GM18951 (cell line): ENCODE results near the gene ZNRF3.

Experiments
- POLR2A ChIP-seq: IDR thresholded peaks from 4 replicates; pipeline ENCODE4 v1.6.1; 2011; ENCODE audit warnings: mild to moderate bottlenecking; ENCODE audit not compliant: insufficient read length, insufficient read depth; ENCODE audit errors: extremely low read depth
- in situ Hi-C: fragments of 300-500 bp; cut with MboI; formaldehyde crosslinking; loops from one replicate; pipeline ENCODE4 v1.12.0; 2022; ENCODE audit warnings: low sequenced_read_pairs, mixed read lengths, inconsistent platforms; ENCODE audit not compliant: unreplicated experiment

ZNRF3 gene

GRCh38 chr22:28951530-28951929, 68.2 kb downstream of the ZNRF3 start:
- TF ChIP-seq POLR2A: no peak
- in situ Hi-C loops: no loop called here

- no peak for TF ChIP-seq POLR2A
- in situ Hi-C loops: no loop called here
These were observed 68.7 kb downstream of the ZNRF3 start for GRCh38 chr22:28951969-28952521.

- TF ChIP-seq POLR2A: no peak
- in situ Hi-C loops: no loop called here
These were observed 69.5 kb downstream of the ZNRF3 start for GRCh38 chr22:28952857-28953256.

GRCh38 chr22:28953403-28953802, 70.0 kb downstream of the ZNRF3 start:
- in situ Hi-C loops: no loop called here
- TF ChIP-seq POLR2A: no peak

GRCh38 chr22:28953976-28954880, 70.9 kb downstream of the ZNRF3 start:
- in situ Hi-C loops: no loop called here
- no peak for TF ChIP-seq POLR2A

- in situ Hi-C loops: no loop called here
- no peak for TF ChIP-seq POLR2A
These were observed 72.4 kb downstream of the ZNRF3 start for GRCh38 chr22:28955817-28956216.

GRCh38 chr22:28956506-28956905, 73.1 kb downstream of the ZNRF3 start:
- no peak for TF ChIP-seq POLR2A
- in situ Hi-C loops: no loop called here

GRCh38 chr22:28958611-28959010, 75.2 kb downstream of the ZNRF3 start:
- TF ChIP-seq POLR2A: no peak
- in situ Hi-C loops: no loop called here

- in situ Hi-C loops: no loop called here
- no peak for TF ChIP-seq POLR2A
These were observed 78.7 kb downstream of the ZNRF3 start for GRCh38 chr22:28962042-28962554.

- TF ChIP-seq POLR2A: no peak
- in situ Hi-C loops: no loop called here
These were observed 80.0 kb downstream of the ZNRF3 start for GRCh38 chr22:28963362-28963761.

GRCh38 chr22:28967163-28967665, 83.8 kb downstream of the ZNRF3 start:
- in situ Hi-C loops: no loop called here
- TF ChIP-seq POLR2A: no peak

- in situ Hi-C loops: no loop called here
- TF ChIP-seq POLR2A: no peak
These were observed 84.6 kb downstream of the ZNRF3 start for GRCh38 chr22:28967969-28968368.

- in situ Hi-C loops: no loop called here
- TF ChIP-seq POLR2A: no peak
These were observed 86.2 kb downstream of the ZNRF3 start for GRCh38 chr22:28969401-28970168.
